ENCODE measurements around the gene ELAC2. TPM values are rescaled to one million over a fixed set of nuclear protein-coding genes. Genes with fewer than 3 reads are reported as not detected.

The ELAC2 gene
- polyA plus RNA-seq, 4 donors, result 43.9 to 75.7 (median 69.7) TPM

DNA sequence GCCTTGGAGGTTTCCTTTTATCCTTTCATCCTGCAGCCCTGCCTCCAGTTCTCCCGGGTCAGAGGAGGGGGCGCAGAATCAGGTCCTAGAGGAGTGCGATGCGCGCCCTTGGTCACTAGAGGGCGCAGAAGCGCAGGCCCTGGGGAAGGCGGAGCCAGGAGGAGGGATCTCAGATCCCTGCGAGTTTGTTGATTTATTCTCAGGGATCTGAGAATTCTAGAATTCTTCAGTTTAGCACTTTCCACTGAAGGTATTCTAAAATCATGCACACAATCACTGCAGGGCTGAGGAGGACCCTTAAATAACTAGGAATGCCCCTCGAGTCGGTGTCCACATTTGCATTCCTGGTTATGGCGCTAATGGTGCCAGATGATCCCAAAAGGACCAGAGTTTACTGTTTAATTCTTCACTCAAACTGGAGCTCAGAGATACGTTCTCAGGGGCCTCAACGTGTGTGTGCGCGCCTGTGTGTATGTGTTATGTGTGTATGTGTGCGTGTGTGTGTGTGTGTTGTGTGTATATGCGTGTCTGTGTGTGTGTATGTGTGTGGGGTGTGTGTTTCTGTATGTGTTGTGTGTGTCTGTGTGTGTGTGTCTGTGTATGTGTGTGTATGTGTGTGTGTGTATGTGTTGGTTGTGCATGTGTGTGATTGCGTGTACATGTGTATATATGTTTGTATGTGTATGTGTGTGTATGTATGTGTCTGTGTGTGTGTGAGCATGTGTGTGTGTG lies 6.9 kb upstream of the ELAC2 start:
- DNase-seq (ENCODE audit: low read depth in 4 of 4, low spot score in 3 of 4), result peak in 1 of 4 donors; percentile 55

DNA sequence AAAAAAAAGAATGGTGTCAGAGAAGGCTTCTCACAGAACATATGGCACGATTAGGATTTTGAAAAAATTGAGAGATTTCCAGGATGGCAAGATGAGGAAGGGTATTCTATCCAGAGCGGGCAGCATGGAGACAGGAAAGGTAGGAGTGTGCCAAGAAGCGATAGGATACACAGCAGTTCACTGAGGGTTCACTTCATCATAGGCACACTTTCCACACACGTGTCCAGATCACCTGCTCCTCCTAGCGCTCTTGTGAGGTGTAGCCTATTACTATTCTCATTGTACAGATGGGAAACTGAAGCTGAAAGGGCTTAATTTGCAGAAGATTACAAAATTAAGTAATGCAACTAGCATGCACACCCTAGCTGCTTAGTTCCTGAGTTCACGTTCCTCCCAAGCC lies 6.2 kb upstream of the ELAC2 start:
- DNase-seq (ENCODE audit: low read depth in 4 of 4, low spot score in 3 of 4), result no peak

- DNase-seq (ENCODE audit: low read depth in 4 of 4, low spot score in 3 of 4), result no peak
These were observed 759 bp downstream of the ELAC2 start for GRCh38 chr17:13016881-13017654.

DNA sequence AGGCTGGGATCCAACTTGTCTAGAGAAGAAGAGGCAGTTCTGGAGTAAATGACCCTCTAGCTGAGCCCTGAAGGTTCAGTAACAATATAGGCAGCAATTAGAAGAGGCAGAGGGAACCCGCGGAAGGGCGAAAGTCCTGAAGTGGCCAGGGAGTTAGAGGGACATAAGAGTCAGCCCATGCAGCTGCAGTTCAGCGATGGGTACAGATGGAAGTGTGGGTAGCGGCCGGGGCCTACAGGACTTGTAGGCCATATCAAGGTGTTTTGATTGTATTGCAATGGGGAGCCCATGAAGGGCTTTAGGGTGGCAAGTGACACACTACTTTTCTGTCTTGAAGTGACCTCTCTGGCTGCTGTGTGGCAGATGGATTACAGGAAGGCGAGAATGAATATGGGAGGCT lies 3.0 kb downstream of the ELAC2 start:
- no peak for DNase-seq (ENCODE audit: low read depth in 4 of 4, low spot score in 3 of 4)

- DNase-seq (ENCODE audit: low read depth in 4 of 4, low spot score in 3 of 4), result no peak
These were observed 6.9 kb downstream of the ELAC2 start for GRCh38 chr17:13010959-13011358.

DNA sequence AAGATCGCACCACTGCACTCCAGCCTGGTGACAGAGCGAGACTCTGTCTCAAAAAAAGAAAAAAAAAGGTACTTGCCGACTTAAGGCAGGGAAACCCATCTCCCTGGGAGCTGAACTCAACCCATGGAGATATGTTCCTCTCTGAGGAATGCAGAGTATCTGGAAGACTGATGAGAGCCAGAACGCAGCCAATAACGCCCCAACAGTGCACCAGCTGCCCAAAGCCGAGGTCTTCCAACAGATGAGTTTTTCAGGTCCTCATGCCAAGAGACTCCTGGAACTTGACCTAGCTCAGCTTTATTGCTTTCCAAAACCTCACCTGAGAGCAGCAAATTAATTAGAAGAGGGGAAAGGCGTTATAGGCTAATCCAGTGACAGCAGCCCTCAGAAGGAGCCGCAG lies 9.4 kb downstream of the ELAC2 start:
- DNase-seq (ENCODE audit: low read depth in 4 of 4, low spot score in 3 of 4), result no peak

DNA sequence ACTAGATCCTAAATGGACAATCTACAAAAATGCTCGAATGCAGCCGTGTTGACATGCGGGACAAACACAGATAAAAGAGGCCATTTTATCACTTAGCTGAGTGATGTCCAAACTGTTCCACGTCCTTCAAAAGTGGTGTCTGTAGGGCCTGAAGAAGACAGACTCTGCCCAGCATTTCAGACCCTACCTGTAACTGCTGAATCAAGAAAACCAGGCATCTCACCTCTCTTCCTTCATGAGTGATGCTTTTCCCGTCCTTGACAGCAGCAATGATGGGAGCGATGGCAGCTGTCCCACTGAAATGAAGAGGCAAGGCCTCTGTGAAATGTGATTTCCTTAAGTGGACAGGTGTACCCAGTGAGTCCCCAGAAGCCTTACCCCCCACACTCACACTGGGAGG lies 12.3 kb downstream of the ELAC2 start:
- DNase-seq (ENCODE audit: low read depth in 4 of 4, low spot score in 3 of 4), result no peak

DNA sequence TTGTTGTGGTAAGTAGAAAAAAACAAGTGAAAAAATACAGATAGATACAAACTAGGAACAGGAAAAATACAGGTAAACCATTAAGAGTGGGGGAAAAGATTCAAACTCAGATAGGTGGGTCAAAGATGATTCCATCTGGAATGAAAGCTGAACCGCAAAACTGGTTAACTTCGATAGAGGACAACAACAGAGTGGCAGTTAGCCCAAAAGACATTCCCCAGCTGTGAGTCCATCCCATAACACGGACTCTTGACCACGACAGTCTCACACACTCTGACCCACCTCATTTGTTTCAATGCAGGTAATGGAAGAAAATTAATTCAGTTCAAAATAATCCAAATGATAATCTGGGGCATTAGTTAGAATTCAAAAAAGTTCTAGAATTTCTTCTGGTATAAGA lies 13.5 kb downstream of the ELAC2 start:
- DNase-seq (ENCODE audit: low read depth in 4 of 4, low spot score in 3 of 4), result no peak

- DNase-seq (ENCODE audit: low read depth in 4 of 4, low spot score in 3 of 4), result no peak
These were observed 13.9 kb downstream of the ELAC2 start for GRCh38 chr17:13003927-13004326.

DNA sequence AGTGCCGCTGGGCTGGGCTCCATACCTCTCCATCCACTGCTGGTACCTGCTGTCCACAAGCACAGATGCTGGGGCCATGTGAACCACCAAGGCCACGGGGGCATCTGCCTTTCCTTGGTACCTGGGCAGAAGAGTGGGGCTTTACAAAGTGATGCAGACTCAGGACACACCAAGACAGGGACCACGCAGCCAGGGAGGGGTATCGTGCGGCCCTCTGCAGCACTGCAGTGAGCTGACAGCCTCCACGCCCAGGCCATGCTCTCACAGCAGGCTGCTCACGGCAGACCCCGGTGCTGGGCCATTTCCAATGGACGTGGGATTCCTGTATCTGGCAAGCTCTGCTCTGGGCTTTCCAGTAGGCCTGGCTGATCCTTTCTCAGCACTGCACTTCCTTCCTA lies 14.4 kb downstream of the ELAC2 start:
- no peak for DNase-seq (ENCODE audit: low read depth in 4 of 4, low spot score in 3 of 4)

DNA sequence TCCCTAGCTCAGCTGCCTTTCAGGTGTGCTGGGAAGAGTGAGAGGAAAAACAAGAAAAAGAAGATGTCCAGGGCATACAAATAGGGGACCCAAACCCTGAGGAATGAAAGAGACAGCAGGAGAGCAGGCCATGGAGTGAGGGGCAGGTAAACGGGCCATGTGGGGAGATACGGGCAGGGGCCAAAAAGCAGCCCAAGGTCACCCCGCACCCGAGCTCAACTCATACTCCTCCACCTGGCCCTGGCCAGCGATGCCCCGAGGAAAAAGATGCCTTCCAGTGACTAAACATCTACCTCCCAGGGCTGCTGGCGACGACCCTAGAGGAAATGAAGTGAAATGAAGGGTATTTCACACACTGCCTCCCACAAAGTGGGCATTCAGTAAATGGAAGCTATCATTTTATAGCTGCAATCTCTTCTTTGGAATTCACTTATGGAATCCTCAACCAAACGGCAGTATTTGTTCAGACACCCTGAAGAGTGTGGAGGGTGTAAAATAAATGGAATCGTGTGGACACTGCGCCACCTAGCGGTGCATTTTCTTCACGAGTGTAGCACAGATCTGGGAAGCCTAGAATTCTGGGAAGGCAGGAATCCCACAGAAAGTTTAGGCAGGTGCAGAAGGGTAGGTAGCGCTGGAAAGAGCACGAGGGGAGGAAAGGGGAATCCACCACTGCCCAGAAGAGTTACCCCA lies 14.9 kb downstream of the ELAC2 start:
- DNase-seq (ENCODE audit: low read depth in 4 of 4, low spot score in 3 of 4), result peak in 2 of 4 donors; percentile 64 to 69

DNA sequence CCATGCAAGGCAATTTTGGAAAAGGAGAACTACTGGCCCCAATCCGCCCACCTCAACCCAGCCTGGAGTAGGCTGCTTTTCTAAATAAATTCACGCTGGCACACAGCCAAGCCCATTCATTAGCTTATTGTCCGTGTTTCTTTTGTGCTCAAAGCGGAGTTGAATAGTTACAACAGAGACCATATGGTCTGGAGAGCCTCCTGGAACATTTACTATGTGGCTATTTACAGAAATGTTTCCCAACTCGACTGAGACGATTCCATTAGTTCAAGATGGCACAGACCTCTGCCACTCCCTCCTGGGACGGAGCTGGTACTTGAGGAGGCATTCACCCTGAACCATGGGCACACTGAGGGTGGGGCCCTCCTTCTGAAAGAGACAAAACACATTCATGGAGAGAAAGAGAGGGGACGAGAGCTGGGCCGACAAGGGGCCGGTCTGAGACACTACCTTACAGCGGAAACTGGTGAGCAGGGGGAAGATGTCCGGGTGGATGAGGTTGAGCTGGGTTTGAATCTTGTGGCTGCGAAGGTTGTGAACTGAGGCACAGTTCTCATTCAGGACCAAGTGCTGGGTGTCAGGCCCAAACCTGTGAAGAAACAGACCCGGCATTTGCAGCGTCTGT lies 15.7 kb downstream of the ELAC2 start:
- DNase-seq (ENCODE audit: low read depth in 4 of 4, low spot score in 3 of 4), result peak in 1 of 4 donors; percentile 50

DNA sequence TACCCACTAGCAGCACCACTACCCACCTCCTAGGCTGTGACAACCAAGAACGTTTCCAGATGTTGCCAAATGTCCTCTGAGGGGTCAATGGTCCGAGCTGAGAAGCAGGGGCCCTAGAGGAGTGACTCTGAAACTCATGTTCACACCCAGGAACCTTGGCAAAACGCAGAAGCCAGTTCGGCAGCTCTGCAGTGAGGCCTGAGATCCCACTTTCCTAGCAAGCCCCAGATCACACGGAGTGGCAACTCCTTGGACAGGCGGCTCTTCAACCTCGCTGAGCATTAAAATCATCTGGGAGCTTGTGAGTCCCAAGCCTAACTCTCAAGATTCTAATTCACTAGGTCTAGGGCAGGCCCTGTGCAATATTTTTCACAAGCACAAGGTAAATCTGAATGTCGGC lies 17.3 kb downstream of the ELAC2 start:
- no peak for DNase-seq (ENCODE audit: low read depth in 4 of 4, low spot score in 3 of 4)

DNA sequence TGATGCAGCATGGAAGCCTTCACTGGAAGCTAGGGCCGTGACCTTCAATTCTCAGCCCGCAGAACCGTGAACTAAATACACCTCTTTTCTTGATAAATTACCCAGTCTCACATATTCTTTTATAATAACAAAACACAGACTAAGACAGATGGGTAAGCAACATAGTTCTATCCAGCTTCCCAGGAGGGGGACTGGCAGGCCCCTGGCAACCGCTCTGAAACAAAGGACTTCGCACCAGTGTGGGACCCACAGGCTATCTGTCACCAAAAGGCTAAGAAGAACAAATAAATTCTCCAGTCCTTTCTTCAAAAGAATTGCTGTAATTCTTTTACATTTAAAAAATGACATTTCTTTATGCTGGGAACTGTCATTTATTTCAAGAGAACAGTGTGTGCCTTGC lies 19.0 kb downstream of the ELAC2 start:
- no peak for DNase-seq (ENCODE audit: low read depth in 4 of 4, low spot score in 3 of 4)

- no peak for DNase-seq (ENCODE audit: low read depth in 4 of 4, low spot score in 3 of 4)
These were observed 19.4 kb downstream of the ELAC2 start for GRCh38 chr17:12998461-12998860.

DNA sequence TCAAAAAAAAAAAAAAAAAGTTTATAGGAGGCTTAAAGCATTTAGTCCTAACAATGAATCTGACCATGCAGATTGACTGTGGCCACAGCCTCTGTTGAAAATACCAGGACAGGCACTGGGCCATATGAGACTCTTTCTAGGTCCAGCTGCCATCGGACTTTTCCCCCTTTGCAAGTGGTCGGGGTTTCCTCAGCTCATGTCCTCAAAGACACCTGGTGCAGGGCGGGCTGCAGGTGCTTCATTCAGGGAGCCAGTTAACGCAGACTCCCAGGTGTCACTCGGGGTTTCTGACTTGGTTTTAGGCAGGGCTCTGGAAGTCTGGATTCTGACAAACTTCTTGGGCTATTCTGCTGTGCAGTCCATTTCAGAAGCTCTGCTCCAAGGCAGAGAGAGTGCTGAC lies 20.9 kb downstream of the ELAC2 start:
- no peak for DNase-seq (ENCODE audit: low read depth in 4 of 4, low spot score in 3 of 4)

- no peak for DNase-seq (ENCODE audit: low read depth in 4 of 4, low spot score in 3 of 4)
These were observed 21.5 kb downstream of the ELAC2 start for GRCh38 chr17:12996357-12996756.

- DNase-seq (ENCODE audit: low read depth in 4 of 4, low spot score in 3 of 4), result no peak
These were observed 21.9 kb downstream of the ELAC2 start for GRCh38 chr17:12995896-12996295.

- no peak for DNase-seq (ENCODE audit: low read depth in 4 of 4, low spot score in 3 of 4)
These were observed 22.5 kb downstream of the ELAC2 start for GRCh38 chr17:12995106-12995895.

DNA sequence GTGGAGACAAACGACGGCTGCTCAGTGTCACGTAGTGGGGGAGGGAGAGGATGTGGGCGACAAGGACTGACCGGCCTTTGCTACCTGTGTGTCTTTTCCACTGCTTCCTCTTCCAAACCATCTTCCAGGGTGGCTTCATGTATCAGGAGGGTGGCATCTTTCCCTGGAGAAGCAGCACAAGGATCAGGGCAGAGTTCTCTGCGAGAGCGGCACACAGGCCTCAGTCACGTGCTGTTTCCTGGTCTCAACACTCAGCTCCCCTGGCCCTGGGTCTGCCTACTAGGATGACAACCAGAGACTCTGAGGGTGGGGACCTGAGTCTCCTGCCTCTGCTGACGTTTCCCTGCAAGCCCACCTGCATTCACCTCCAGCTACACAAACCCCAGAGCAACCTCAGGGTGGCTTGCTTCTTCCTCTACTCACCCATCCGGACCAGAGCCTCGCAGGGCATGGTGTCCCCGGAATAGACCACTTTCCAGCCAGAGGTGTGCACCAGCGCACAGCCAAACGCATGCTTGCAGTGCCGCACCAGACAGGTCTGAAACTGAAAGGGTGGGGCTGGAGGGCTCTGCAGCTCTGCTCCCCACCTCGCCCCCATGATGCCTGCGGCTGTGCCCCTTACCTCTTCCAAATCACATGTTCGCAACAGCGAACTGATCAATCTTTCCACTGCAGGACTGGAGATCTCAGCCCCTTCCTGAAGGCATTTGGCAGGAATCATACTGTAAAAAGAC lies 23.3 kb downstream of the ELAC2 start:
- no peak for DNase-seq (ENCODE audit: low read depth in 4 of 4, low spot score in 3 of 4)
